CD4-positive, alpha-beta T cell treated with Interleukin-6 for 4 hours (primary cell): ENCODE data around the gene NNT.
A peak's percentile ranks its signal among the peaks of the same experiment; 100 is the strongest.
"Not testable (repeated sequence)": the region's sequence is repeated elsewhere in the genome, so short reads cannot be mapped to it uniquely, and the experiment has no call there.

Source experiments
- DNase-seq: peaks from one replicate; pipeline ENCODE4 v3.0.0-alpha.2; 2020; ENCODE audit warnings: mixed read lengths

NNT gene

DNA sequence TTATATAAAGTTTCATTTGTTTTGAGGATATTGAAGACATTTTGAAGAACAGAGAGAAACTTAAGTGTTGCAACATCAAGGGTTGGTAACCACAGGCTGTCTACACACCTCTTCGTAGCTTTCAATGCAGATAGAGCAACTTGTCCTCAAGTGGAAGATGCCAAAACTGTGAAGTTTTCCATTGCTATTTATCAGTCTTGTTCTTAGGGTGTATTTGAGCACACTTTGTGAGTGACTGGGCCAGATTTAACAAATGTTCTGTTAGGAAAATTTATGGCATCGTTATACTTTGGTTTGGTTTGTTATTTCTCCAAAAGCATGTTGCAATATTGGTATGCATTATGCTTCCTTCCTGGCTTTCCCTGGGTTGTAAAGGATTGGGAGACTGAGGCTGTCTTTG is 31.6 kb downstream of the NNT start:
- DNase-seq: no peak

DNA sequence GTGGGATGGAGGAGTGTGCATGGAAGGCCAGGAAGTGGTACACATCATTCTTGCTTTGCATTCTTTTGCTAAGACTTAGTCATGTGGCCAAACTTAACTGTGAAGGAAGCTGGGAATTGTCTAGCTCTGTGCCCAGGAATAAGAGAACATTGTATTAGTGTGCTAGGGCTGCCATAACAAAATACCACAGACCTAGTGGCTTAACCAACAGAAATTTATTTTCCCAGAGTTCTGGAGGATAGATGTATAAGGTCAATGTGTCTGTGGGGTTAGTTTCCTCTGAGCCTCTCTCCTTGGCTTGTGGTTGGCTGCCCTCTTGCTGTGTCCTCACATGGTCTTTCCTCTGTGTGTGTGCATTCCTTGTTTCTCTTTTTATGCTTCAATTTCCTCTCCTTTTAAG is 32.4 kb downstream of the NNT start:
- no peak for DNase-seq

DNA sequence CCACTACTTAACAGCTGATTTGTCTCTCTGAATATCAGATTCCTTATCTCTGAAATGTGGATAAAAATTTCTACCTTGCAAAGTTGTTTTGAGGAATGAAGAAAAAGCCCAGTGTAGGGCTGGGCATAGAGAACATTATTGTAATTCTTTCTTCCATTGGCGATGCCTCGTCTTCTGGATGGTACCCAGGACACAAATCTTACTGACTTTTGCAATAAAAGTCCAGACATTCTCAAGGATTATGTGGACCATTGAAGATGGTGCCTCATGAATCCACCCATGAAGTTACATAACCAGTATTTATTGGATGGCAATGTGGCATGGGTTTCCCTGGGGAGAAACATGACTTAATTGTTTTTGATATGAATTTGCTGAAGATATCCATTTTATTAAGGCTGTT is 33.1 kb downstream of the NNT start:
- no peak for DNase-seq

DNA sequence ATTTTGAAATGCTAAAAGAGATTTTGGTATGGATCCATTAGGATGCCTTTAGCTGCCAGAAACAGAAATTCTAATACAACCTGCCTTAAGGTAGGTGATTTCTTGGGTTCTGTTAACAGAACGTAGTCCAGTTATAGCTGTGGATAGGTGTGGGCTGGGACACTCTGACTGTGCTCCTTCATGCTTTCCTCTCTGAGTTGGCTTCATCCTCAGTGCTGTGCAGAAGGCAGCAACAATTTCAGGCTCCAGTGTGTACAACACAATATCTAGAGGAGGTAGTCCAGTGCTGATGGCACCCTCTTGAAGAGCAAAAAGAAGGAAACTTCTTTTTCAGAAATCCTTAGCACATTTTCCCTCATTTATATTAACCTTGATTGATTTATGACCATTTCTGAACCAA is 34.4 kb downstream of the NNT start:
- DNase-seq: no peak

DNA sequence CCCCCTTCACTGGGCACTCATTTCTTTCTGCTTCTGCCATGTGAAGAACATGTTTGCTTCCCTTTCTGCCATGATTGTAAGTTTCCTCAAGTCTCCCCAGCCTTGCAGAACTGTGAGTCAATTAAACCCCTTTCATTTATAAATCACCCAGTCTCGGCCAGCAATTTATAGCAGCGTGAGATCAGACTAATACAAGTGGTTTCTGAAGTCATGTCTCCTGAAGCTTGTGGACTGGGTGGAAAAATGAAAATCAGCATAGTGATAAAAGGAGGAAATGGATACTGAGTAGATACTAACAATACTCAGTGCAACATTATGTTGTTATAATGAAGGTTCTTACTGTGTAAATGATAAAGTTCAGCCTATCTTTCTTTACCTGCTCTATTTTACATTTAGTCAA is 35.1 kb downstream of the NNT start:
- no peak for DNase-seq

DNA sequence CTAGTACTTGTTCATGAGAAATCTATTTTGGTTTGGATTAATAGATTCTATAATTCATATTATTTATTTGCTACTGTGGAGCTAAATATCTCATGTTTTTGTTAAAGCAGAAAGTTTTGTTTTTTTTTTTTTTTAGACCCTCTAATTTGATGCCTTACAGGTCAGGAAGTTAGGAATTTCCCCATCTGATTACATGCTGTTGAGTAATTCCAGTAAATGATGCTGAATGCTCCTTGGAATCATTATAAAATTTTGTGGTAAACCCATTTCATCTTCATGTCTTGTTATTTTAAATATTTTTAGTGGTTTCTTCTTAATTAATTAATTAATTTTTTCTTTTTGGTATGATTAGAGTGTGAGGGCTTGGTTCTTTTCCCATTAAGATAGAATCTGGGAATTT is 35.6 kb downstream of the NNT start:
- DNase-seq: no peak

DNA sequence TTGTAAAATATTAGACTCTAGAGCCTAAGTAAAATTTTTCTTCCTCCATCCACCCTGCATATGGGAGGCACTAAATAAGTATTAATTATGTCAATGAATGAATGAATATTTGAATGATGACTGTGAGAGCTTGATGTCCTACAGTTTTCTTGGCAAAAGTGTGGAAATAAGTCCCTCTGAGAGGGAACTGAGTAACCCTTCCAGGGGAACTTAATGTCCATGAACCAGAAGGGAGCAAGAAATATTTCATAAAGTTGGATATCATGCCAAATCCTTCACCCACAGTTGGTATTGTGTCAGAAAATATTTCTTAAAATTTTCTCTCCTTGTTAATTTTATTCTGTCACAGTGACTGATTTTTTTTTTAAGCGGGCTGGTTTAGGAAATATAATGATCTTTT is 36.6 kb downstream of the NNT start:
- no peak for DNase-seq

DNA sequence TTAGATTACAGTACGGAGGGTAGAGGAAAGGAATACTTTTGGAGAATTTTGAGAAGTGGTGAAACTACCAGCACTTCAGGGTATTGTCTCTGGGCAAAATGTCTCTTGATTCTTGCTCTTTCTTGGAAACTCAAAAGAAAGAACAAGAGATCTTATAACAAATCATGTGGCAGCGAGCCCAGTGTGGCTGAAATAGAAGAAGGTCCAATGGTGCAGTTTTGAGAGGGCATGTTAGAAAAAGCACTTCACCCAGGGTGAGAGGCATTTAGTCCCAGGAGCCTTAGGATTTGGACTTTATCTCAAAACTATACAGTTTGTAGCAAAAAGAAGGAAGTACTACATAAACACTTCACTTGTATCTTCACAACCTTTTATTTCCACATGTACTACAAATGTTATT is 39.4 kb downstream of the NNT start:
- no peak for DNase-seq

DNA sequence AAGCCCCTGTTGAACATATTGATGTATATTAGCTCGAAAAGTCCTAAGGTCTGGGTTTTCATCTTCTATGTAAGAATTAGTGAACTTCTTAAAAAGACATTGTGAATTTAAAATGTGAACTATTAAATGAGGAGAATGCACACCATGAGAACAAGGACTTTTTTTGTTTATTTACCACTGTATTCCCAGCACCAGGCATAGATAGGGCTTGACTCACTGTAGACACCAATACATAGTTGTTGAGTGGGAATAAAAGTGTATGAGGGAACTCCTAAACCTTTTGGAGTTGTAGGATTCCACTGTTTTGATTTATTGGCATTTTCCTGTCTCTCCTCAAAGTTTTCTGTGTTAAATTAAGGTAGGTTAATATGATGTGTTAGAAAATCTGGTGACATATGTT is 40.3 kb downstream of the NNT start:
- no peak for DNase-seq

DNA sequence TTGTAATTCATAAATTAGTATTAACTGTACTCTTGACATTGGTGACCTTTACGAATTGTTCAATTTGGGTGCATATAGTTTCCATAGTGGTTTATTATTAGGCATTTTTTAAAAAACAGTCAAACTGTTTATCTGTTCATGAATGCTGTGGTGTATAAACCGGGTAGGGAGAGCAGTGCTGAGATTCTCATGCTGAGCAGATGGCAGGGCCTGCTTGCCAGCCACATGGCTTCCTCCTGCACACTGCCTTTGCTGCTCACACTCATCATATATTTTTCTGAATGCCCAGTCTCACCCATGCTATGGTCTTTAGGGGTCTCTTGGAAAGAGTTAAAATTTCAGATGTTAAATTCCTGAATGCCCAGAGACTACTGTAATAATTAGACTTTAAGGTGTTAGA is 40.8 kb downstream of the NNT start:
- DNase-seq: no peak

DNA sequence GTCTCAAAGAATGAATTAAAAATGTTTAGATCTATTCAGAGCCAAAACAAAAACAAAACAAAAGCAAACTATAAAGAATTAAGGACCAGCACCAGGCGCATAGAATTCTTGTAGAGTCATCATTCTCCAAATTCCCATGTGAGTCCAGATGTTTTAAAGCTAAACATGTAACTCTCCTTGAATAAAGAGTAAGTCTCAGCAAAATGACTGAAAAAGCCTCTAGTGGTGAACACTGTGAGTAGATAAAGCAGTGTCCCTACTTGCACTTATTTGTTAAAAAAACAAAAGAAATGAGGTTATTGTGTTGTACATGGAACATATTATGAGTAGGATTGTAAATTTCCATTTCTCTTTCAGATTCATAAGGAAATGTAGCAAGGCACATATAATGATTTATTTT is 44.0 kb downstream of the NNT start:
- no peak for DNase-seq

DNA sequence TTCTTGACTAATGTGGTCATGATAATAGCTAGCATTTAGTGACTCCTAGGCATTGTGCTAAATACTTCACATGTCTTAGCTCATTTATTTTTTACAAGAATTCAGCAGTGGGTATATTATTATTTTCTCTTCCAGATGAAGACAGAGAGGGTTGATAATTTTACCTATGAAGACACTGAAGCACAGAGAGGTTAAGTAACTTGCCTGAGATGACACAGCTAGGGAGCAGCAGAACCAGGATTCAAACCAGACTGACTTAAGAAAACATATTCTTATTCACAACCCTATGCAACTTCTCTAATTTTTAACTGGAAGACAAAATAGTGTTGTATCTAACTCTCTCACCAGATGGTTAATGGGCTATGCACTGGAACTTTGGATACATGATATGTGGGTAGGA is 44.8 kb downstream of the NNT start:
- no peak for DNase-seq

DNA sequence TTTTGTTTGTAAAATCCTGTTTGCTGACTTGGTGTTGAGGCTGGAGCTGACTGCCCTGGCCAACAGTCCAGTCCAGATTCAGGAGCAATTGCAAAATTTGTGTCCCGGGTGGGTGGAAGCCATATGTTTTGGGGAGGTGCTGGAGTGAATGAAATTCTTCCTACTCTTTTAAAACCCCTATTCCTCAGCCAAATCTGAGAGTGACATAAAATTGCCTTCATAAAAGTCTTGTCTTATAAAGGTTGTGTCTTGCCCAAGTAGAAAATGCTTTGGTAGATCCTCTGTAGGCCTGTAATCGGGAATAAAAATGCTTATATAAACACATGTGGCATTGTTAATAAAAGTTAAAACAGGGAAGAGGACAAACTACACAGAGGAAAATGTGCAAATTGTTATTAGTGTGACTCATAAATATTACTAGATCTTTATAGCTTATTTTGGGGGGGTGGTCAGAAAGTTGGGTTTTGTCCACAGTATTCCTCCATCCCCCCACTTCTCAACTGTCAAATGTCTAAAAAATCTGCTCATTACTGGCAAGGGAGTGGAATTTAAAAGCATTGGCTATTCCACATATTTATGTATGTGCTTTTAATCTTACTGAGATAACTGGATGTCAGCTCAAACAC is 45.6 kb downstream of the NNT start:
- DNase-seq: no peak

DNA sequence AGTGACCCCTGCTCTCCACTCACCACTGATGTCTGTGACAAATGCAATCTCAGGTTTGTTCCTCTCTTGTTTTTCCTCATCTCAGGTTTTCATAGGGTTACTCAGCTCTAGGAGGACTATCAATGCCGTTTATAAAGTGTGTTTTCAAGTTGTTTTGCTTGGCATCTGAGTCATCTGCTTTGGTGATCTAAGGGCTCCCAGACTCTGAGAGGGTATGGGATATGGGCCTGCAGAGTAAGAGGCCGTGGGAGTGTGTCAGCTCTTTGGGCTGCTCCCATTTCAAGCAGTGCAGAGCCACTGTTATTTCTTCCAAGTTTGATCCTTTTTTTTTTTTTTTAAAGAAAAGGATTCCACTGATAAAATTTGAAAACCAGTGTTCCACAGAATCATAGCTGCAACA is 46.3 kb downstream of the NNT start:
- no peak for DNase-seq

DNA sequence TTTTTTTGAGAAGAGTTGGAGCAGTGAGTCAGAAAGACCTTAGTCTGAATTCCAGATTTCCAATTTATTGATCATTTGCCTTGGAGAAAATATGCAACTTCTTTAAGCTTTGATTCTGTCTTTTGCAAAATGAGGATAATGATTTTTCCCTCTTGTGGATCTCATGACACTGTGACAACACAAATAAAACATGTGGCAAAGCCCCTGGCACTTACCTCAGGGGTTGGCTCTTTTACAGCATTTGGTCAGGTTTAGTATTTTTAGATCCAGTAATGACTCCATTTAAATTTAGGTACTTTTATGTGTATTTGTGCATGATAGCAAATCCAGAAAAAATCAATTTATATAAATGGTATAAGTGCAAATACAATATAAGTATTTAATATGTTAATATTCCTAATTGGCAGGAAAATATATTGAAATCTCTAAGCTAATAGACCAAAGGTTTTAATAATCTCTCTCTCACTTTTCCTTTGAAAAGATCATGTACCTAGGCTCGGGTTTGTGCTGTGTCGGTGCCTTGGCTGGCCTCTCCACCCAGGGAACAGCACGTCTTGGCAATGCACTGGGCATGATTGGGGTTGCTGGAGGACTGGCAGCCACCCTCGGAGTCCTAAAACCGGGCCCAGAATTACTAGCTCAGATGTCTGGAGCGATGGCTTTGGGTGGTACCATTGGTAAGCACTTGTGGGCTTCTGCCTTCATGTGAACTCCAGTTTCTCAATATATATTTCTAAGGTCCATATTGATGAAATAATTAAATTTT is 49.7 kb downstream of the NNT start:
- DNase-seq: no peak

DNA sequence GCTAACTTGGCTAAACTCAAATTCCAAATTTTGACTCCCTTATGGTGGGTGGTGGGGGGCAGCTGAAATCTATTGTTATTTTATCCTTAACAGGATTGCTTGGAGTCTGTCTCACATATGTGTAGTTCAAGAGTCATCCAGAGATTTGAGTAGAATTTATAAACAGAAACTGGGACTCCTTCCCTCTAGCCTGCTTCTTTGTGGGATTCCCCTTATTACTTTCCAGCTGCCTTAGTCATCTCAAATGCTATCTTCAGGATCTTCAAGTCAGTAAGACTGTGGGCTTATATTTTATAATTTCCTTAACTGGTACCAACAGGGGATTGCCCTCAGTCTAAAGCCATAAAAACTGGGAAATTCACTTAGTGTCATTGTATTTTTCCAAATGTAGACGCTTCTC is 55.5 kb downstream of the NNT start:
- DNase-seq: no peak

DNA sequence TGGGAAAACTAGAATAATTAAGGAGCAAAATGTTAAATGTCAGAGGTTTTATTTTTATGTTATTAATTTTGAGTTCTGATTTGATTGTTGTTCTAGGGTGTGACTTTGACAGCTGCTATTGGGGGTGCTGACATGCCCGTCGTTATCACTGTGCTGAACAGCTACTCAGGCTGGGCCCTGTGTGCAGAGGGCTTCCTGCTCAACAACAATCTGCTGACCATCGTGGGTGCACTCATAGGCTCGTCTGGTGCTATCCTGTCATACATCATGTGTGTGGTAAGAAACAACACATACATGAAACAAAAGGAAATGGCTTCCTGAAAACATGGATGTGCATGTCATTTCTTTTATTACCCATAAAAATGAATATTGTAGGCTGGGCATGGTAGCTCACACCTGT is 56.1 kb downstream of the NNT start:
- DNase-seq: no peak

DNA sequence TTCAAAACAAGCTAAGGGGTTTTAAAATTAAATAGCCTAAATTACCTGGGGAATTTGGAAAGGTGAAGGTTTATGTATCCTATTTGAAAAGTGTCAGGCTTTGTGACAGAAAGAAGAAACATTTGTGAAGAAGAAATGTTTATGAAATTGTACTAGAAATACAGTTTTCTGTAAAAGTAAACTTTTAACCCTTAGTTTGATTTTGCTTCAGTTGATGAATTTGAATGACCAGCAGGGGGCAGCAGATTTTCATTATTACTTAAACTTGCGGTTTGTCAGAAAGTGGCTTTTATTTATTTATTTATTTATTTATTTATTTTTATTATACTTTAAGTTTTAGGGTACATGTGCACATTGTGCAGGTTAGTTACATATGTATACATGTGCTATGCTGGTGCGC is 58.1 kb downstream of the NNT start:
- peak; percentile 29 for DNase-seq

DNA sequence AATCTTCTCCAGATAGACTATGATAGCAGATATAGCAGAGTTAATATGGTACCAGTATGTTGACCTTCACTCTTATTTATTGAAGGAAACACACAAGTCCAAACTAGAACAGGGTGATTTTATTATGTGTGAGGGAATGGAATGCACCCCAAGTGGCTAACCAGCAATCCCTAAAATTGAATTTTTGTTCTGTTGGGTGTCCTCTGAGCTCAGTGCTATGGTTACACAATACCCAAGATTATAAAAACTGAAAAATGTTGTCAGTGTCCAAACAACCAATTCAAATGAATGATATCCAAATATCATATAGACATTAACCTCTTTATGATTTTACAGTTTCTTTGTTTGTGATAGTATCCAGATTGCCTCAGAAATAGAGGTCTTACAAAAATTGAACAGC is 60.9 kb downstream of the NNT start:
- no peak for DNase-seq

DNA sequence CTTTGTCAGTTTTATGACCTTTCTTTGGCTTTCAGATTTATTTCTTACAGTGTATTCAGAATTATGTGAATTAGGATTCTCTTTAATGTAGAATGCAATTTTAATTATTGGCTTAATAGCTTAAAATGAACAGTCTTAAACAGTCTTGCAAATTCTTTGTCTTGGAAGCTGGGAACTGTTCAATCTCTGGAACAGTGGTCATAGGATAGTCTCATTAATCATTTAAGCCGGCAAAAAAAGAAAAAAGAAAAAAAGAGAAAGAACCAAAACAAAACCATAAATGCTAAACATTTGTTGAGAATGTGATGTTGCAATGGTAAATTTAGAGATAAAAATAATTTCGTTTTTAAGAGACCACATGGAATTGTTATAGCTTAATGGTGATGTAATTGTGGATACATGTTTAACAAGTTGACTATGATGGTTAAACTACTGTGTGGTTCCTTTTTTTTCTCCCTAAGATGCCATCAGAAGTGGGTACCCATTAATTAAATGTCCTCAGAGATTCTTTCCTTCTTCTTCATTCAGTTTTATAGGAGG is 61.6 kb downstream of the NNT start:
- DNase-seq: no peak

DNA sequence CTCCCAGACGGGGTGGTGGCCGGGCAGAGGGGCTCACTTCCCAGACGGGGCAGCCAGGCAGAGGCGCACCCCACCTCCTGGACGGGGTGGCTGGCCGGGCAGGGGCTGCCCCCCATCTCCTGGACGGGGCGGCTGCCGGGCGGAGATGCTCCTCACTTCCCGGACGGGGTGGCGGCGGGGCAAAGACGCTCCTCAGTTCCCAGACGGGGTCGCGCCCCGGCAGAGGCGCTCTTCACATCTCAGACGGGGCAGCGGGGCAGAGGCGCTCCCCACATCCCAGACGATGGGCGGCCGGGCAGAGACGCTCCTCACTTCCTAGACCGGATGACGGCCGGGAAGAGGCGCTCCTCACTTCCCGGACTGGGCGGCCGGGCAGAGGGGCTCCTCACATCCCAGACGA is 62.8 kb downstream of the NNT start:
- DNase-seq: not testable (repeated sequence)

DNA sequence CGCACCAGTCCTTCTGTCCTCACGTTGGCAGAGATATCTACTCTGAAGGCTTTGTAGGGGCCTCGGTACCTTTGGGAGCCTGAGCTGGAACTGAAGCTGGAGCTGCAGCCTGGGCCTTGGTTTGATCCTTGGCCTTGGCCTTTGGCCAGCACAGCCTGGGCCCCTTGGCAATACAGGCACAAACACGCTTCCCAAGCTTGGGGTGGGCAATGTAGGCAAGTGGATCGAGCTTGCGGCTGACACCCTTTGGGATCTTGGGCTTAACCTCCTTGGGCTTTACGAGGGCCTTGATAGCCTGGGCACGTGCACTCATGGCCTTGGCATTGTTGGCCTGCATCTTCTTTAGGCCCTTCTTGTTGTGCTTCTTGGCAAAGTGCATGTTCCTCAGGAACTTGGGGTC is 63.7 kb downstream of the NNT start:
- not testable (repeated sequence) for DNase-seq

DNA sequence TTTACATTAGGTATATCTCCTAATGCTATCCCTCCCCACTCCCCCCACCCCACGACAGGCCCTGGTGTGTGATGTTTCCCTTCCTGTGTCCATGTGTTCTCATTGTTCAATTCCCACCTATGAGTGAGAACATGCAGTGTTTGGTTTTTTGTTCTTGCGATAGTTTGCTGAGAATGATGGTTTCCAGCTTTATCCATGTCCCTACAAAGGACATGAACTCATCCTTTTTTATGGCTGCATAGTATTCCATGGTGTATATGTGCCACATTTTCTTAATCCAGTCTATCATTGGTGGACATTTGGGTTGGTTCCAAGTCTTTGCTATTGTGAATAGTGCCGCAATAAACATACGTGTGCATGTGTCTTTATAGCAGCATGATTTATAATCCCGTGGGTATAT is 64.4 kb downstream of the NNT start:
- DNase-seq: not testable (repeated sequence)

DNA sequence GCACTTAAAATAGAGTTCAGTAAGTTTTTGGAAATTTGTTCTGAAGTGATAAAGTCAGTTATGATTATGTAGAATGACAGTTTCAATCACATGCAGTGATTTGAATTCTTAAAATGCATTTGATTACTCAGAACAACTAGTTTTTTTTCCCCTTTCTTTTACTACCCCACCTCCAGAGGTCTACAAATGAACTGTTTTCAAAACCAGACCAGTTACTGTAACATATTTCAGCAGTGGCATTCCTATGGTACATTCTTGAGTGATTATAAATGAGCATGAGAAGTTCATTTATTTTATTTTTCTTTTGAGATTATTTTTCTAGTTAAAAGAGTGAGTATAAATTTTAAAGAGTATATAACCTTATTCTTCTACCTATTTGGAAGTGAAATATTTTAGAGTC is 71.6 kb downstream of the NNT start:
- DNase-seq: no peak

DNA sequence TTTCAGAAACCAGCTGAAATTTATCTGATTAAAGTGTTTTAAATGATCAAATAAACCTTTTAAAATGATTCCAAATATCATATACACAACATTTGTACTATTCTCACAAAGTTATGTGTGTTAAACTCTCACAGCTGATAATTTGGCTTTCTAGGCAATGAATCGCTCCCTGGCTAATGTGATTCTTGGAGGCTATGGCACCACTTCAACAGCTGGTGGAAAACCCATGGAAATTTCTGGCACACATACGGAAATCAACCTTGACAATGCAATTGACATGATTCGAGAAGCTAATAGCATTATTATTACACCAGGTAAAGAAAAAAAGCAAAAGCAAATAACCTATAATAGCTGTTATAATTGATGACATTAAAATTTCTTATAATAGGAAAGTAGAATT is 72.4 kb downstream of the NNT start:
- DNase-seq: no peak
